BLaER1 treated with 17β-estradiol and CSF1 and Interleukin-3, amounts not matched to agents 10 nM and 100 nM (cell line): Measurements from ENCODE around the gene S100A11.

ENCODE experiments used
- H3K27ac ChIP-seq, 11 experiments: shearing (Covaris generic); formaldehyde crosslinking; 2 replicates each; pipeline ENCODE4 v1.8.1; 2022
- H3K27me3 ChIP-seq, 11 experiments: shearing (Covaris generic); formaldehyde crosslinking; 2 replicates each; pipeline ENCODE4 v1.8.1; 2022
- H3K36me3 ChIP-seq, 11 experiments: shearing (Covaris generic); formaldehyde crosslinking; 2 replicates each; pipeline ENCODE4 v1.8.1; 2022
- H3K4me1 ChIP-seq, 10 experiments: shearing (Covaris generic); formaldehyde crosslinking; 2 replicates each; pipeline ENCODE4 v1.8.1; 2022
- H3K4me2 ChIP-seq, 11 experiments: shearing (Covaris generic); formaldehyde crosslinking; 2 replicates each; pipeline ENCODE4 v1.8.1; 2022
- H3K4me3 ChIP-seq, 10 experiments: shearing (Covaris generic); formaldehyde crosslinking; 2 replicates each; pipeline ENCODE4 v1.8.1; 2022
- H3K9ac ChIP-seq, 11 experiments: shearing (Covaris generic); formaldehyde crosslinking; 2 replicates each; pipeline ENCODE4 v1.8.1; 2022
- H3K9me3 ChIP-seq, 11 experiments: shearing (Covaris generic); formaldehyde crosslinking; replicated peaks in 1 of 11; 2 replicates each; pipeline ENCODE4 v1.8.1; 2022
- H4K20me1 ChIP-seq, 11 experiments: shearing (Covaris generic); formaldehyde crosslinking; 2 replicates each; pipeline ENCODE4 v1.8.1; 2022
- Cebpa-rat ChIP-seq, 11 experiments: shearing (Covaris generic); IDR thresholded peaks; 2 replicates each; pipeline ENCODE4 v1.8.1; 2022

S100A11 gene

DNA sequence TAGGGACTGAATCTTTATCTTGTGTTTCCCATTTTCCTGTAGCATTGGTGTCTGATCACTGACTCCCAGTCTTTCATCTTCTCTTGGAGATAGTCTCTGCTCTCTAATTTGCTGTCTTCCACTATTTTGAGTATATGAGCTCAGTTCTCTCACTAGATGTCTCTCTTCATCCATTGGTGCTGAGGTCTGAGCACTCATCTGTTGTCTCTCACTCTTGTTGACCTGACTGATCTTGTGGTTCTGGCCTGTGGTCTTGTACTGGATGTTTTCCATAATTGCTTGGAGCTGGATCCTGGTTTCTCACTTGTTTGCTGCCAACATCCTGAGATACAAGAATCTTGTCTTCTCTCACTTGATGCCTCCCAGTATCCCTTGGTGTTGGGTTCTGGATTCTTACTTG, 25.1 kb upstream of the S100A11 start:
- H3K27me3 ChIP-seq, result no peaks in the 10 kb centered on the region
- H3K4me1 ChIP-seq, result peaks cover 4 to 14% (median 7%) of the 10 kb centered on the region in 10 experiments; a peak in 19 of 20 replicates
- no peak for TF ChIP-seq Cebpa-rat (IDR thresholded peaks at IDR 0.05)
- H3K4me3 ChIP-seq, result no peak overlapping the region
- no peak overlapping the region for H3K9ac ChIP-seq
- no peak overlapping the region for H3K27ac ChIP-seq
- no peaks in the 10 kb centered on the region for H3K36me3 ChIP-seq
- no peak overlapping the region for H3K4me2 ChIP-seq
- no peaks in the 10 kb centered on the region for H4K20me1 ChIP-seq
- H3K9me3 ChIP-seq, result no peaks in the 10 kb centered on the region; a peak in 1 of 22 replicates

DNA sequence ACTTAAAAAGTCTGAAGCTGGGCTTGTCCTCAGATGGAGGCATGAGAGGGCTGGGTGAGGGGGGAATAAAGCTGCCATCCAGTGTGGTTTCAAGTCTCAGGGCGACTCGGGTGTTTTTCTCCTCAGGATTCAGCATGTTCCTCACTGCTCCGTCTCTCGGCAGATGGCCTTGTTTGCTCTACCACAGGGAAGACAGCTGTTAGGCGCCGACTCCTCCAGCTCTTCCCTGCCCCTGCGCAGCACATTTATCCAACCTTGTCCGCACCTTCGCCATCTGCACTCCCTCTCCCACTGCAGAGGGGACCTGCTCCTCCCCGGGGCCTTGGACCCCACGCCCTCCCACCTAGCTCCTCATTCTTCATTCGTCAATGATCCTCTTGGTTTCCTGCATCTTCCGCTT, 16.6 kb upstream of the S100A11 start:
- Histone ChIP-seq H3K9ac (no peak overlapping the region), H3K4me3 (no peak overlapping the region), H3K36me3 (no peaks in the 10 kb centered on the region), H3K4me2 (no peak overlapping the region), H3K4me1 (peaks cover 7 to 43% (median 35%) of the 10 kb centered on the region in 10 experiments), H3K27me3 (no peaks in the 10 kb centered on the region), H4K20me1 (no peaks in the 10 kb centered on the region), H3K9me3 (no peaks in the 10 kb centered on the region), H3K27ac (no peak overlapping the region)
- no peak for TF ChIP-seq Cebpa-rat (IDR thresholded peaks at IDR 0.05)

DNA sequence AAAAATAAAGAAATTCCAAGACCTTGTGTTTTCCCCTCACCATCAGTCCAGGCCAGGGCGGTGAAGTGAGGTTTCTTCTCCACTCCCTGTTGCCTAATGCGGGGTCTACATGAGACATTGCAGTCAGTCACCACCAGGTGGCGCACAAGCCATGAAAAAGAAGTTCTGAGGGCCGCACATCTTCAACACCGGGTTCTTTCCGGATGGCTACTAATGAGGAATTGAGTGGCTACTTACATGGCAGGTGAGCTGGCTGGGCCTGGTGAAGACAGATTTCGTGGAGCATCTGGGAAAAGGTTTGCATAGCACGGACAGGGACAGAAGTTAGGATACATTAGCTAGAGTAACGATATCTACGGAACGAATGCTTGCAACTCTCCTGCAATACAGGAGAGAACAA, 15.8 kb upstream of the S100A11 start:
- Histone ChIP-seq H3K4me3 (no peak overlapping the region), H3K4me2 (peak overlapping the region in 2 of 11 experiments; percentile 28 to 71; a peak in 3 of 22 replicates), H3K27ac (no peak overlapping the region; a peak in 1 of 22 replicates), H3K36me3 (no peaks in the 10 kb centered on the region), H4K20me1 (no peaks in the 10 kb centered on the region), H3K4me1 (peaks cover 12 to 46% (median 38%) of the 10 kb centered on the region in 10 experiments), H3K27me3 (no peaks in the 10 kb centered on the region), H3K9ac (no peak overlapping the region), H3K9me3 (no peaks in the 10 kb centered on the region)
- TF ChIP-seq Cebpa-rat (IDR thresholded peaks at IDR 0.05), result 0 out of 22 replicates have a peak, but pooled peaks of 1 of the 11 experiments have one; percentile 19

DNA sequence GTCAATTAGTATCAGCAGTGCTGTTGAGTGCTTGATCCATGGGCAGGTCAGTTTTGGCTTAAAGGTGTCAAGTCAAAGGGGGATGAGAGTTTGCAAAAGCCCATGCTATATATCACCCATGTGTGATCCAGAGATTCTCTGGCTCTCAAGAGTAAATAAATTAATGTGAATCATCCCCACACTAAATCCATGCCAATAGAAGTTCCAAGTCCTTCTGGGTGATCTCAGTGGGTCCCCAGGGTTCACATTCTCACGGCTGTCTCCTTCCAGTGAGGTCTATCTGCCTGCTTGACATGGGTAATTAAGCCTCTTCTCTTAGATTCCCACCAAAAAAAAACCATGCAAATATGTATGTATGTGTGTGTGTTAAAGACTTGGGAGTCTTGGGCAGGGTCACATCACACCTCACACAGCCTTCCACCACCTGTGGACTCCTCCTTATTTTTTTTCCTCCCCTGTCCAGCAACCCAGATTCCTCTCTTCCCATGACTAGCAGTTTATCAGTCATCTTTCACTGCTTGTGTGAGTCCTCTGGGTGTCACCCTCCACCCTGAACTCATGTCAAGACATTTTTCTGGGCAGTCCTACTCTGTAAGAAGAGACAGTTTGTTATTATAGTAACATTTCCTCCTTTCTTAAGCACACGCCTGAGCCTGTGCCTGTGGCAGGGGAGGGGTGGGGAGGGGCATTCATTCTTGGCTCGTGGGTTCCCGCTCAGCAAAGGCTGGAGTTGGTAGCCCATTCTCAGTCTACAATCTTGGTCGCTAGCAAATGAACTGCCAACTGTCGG, 14.3 kb upstream of the S100A11 start:
- H3K27ac ChIP-seq, result peak overlapping the region in 10 of 11 experiments; percentile 25 to 96 (median 70); a peak in 17 of 22 replicates
- peaks cover 0 to 5% (median 1%) of the 10 kb centered on the region in 11 experiments; a peak in 11 of 22 replicates for H3K9me3 ChIP-seq
- H3K36me3 ChIP-seq, result no peaks in the 10 kb centered on the region
- no peaks in the 10 kb centered on the region for H3K27me3 ChIP-seq
- no peak overlapping the region for H3K4me3 ChIP-seq
- H3K4me2 ChIP-seq, result peak overlapping the region in 7 of 11 experiments; percentile 1 to 89 (median 65); a peak in 11 of 22 replicates
- H3K9ac ChIP-seq, result no peak overlapping the region; a peak in 1 of 22 replicates
- H4K20me1 ChIP-seq, result no peaks in the 10 kb centered on the region
- peaks cover 21 to 61% (median 52%) of the 10 kb centered on the region in 10 experiments for H3K4me1 ChIP-seq
- no peak for TF ChIP-seq Cebpa-rat (IDR thresholded peaks at IDR 0.05)

DNA sequence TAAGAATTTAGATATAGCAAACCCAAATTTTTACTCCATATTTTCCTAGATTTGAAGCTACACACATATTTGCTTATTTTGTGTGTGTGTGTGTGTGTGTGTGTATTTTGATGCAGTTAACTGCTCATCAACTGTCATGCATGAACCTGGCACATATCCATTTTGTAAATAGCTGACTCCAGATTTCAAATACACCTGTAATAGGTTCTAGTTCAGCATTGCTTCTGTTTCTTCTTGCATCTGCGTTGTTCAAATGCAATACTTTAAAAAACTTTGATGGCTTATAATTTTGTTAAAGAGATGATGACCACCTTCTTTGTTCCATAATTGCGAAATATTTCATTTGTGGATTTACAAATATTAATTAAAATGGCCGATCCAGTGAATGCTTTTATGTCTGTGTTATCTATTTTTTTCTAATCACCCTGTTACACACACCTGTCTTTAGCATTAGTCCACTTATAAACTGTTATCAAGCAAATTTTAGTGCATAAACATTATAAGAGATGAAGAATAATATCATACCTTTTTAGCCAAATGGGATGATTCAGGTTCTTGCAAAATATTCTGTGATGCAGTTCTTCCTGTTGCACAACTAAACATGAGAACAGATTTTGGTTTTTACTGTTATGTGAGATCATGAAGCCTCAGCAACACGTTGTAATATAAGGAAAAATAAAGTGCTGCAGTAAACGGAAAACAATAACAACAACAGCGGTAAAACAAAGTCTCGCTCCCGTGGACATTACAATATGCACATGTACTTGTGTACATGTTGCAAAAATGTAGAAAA, 12.7 kb upstream of the S100A11 start:
- Histone ChIP-seq H3K27me3 (no peaks in the 10 kb centered on the region), H3K4me2 (peak overlapping the region in 8 of 11 experiments; percentile 65 to 92 (median 84); a peak in 15 of 22 replicates), H3K4me1 (peaks cover 25 to 77% (median 55%) of the 10 kb centered on the region in 10 experiments), H3K9me3 (peaks cover 0 to 11% (median 6%) of the 10 kb centered on the region in 11 experiments; a peak in 11 of 22 replicates), H3K36me3 (no peaks in the 10 kb centered on the region), H3K27ac (peak overlapping the region; percentile 88 to 96 (median 90); a peak in 21 of 22 replicates), H3K9ac (peak overlapping the region in 4 of 11 experiments; percentile 81 to 89 (median 81); a peak in 4 of 22 replicates), H3K4me3 (no peak overlapping the region), H4K20me1 (no peaks in the 10 kb centered on the region)
- peak in 3 of 11 experiments; percentile 9 to 75 (median 67); a peak in 4 of 22 replicates for TF ChIP-seq Cebpa-rat (IDR thresholded peaks at IDR 0.05)

DNA sequence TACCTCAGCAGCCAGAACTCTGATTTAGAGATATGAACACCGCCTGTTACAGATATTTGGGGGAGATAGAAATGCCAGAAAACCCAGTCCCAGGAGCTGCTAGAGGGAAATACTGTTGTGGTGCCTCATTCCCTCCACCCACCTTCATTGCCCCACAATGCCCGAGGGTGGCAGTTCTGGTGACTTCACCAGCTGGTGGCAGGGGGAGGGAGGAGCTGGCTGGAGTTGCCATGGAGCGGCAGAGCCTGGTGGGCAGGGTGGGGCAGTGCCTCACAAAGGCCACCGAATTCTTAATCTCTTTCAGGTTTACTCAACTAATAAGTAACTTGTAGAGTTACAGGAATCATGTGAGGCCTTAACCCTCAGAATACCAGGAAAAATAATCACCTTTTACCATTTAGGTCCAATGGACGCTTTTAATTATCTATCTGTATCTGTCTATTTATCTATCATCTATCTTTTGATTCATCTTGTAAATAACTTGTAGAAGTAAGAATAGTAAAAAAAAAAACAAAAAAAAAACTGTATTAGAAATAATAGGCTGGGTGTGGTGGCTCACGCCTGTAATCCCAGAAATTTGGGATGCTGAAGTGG, 11.7 kb upstream of the S100A11 start:
- peak overlapping the region; percentile 69 to 89 (median 81) for H3K9ac ChIP-seq
- peak in 3 of 11 experiments; percentile 35 to 57 (median 42); a peak in 2 of 22 replicates for TF ChIP-seq Cebpa-rat (IDR thresholded peaks at IDR 0.05)
- no peaks in the 10 kb centered on the region for H4K20me1 ChIP-seq
- peak overlapping the region in 8 of 10 experiments; percentile 2 to 50 (median 37); a peak in 10 of 20 replicates for H3K4me3 ChIP-seq
- peak overlapping the region; percentile 88 to 96 (median 90) for H3K27ac ChIP-seq
- H3K9me3 ChIP-seq, result peaks cover 0 to 11% (median 6%) of the 10 kb centered on the region in 11 experiments; a peak in 11 of 22 replicates
- peaks cover 29 to 87% (median 64%) of the 10 kb centered on the region in 10 experiments for H3K4me1 ChIP-seq
- H3K36me3 ChIP-seq, result no peaks in the 10 kb centered on the region
- no peaks in the 10 kb centered on the region for H3K27me3 ChIP-seq
- H3K4me2 ChIP-seq, result peak overlapping the region; percentile 65 to 94 (median 85)

DNA sequence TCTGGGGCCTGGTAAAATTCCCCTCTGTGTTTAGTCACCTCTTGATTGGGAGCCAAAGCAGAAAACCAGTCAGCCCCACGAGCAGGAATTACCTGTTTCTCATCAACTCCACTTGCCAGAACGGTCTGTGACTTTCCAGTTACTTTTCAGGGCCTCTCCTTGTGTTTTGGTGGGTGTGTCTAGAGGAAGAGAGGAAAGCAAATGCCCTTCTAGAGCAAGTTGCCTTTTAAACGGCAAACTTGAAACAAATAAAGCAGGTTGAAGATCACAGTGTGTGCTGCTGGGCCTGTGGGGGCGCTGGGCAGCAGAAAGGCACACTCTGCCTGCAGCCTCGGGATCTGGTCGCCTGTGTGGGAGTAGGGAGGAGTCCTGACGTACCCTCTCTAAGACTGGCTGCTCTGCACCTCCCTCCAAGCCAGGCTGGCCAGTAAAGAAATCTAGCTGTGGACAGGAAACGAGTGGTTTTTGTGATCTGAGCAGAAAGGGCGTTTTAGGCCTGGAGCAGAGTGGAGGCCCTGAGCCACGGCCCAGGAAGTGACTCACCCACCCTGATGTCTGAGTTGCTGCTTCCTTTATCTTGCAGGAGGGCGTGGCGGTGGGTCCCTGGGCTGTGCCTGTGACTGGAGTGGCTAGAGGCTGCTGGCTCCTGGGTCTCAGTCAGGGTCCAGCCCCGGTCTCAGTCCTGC, 11.1 kb upstream of the S100A11 start:
- Histone ChIP-seq H3K4me2 (peak overlapping the region; percentile 78 to 97 (median 89)), H3K9me3 (peaks cover 0 to 11% (median 6%) of the 10 kb centered on the region in 11 experiments; a peak in 11 of 22 replicates), H3K4me1 (peaks cover 29 to 89% (median 64%) of the 10 kb centered on the region in 10 experiments), H3K27me3 (no peaks in the 10 kb centered on the region), H3K36me3 (no peaks in the 10 kb centered on the region), H3K4me3 (peak overlapping the region; percentile 30 to 52 (median 48); a peak in 18 of 20 replicates), H3K27ac (peak overlapping the region; percentile 88 to 96 (median 91)), H4K20me1 (no peaks in the 10 kb centered on the region), H3K9ac (peak overlapping the region; percentile 69 to 89 (median 81))
- no peak for TF ChIP-seq Cebpa-rat (IDR thresholded peaks at IDR 0.05)

DNA sequence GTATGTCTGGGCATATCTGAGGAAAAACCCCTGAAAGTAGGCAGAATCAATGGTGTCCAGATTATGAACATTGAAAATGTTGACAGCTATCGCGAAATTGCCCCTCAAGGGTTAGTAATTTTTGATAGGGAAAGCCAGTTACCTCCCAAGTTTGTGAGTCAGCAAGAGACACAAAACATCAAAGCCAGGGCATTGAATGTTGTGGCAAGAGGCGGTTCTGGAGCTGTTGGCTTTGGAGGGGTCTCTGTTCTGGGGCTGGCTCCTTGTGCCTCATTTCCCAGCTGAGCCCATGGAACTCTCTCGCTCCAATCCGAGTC, 10.6 kb upstream of the S100A11 start:
- Histone ChIP-seq H3K27me3 (no peaks in the 10 kb centered on the region), H4K20me1 (no peaks in the 10 kb centered on the region), H3K4me2 (peak overlapping the region; percentile 78 to 97 (median 89)), H3K4me1 (peaks cover 29 to 86% (median 64%) of the 10 kb centered on the region in 10 experiments), H3K9me3 (peaks cover 0 to 11% (median 6%) of the 10 kb centered on the region in 11 experiments; a peak in 11 of 22 replicates), H3K4me3 (peak overlapping the region; percentile 30 to 52 (median 48); a peak in 18 of 20 replicates), H3K36me3 (no peaks in the 10 kb centered on the region), H3K9ac (peak overlapping the region; percentile 69 to 89 (median 81)), H3K27ac (peak overlapping the region; percentile 88 to 96 (median 91))
- TF ChIP-seq Cebpa-rat (IDR thresholded peaks at IDR 0.05), result no peak
